Adrenal gland (tissue), 5 donors: ENCODE results near the gene RHEB.

Experiments
- CTCF ChIP-seq, 6 experiments: fragments of 450-650 bp in 4 of 6; fragments of 200-600 bp in 2 of 6; sonication (generic) in 1 of 6; IDR thresholded peaks; 1 replicate in 5 of 6; 2 replicates in 1 of 6; pipeline versions ENCODE4 v1.5.1 to v1.8.0; 2016 to 2021; ENCODE audit warnings: antibody characterized with exemption in 6 of 6, mild to moderate bottlenecking in 2 of 6, moderate library complexity in 1 of 6
- POLR2A ChIP-seq, 2 donors: fragments of 450-650 bp; IDR thresholded peaks; one replicate each; pipeline ENCODE4 v1.6.1; 2017; ENCODE audit warnings: antibody characterized with exemption in 2 of 2, mild to moderate bottlenecking in 2 of 2, moderate library complexity in 1 of 2
- donor health status: DM: no; HTN: no; CAD: no.

GRCh38 chr7:151431768-151432311 is 87.9 kb downstream of the RHEB start:
- TF ChIP-seq CTCF (IDR thresholded peaks at IDR 0.05), result no peak
- no peak for TF ChIP-seq POLR2A (IDR thresholded peaks at IDR 0.05)
